H9 (cell line): Measurements from ENCODE around the gene GPR108. TPM values are rescaled to one million over a fixed set of nuclear protein-coding genes. Genes with fewer than 3 reads are reported as not detected.

Experiments
- DNase-seq: peaks from one replicate; pipeline ENCODE4 v3.0.0-alpha.2; 2017
- H2AFZ ChIP-seq: one replicate; pipeline ENCODE4 v1.6.1; 2013; ENCODE audit warnings: mild to moderate bottlenecking, low read length, control low read depth, moderate library complexity
- H2AK5ac ChIP-seq: 2 replicates; pipeline ENCODE4 v1.6.1; 2013; ENCODE audit warnings: low read length, control low read depth, mixed read lengths; ENCODE audit not compliant: insufficient read length
- H2BK120ac ChIP-seq: one replicate; pipeline ENCODE4 v1.6.1; 2013; ENCODE audit warnings: low read depth, mild to moderate bottlenecking, low read length, control low read depth, inconsistent platforms; ENCODE audit not compliant: poor library complexity, severe bottlenecking
- H2BK12ac ChIP-seq: 2 replicates; pipeline ENCODE4 v1.6.1; 2013; ENCODE audit warnings: low read length, control low read depth, mixed read lengths, low read depth; ENCODE audit not compliant: insufficient read length
- H2BK15ac ChIP-seq: 2 replicates; pipeline ENCODE4 v1.6.1; 2013; ENCODE audit warnings: low read depth, low read length, control low read depth
- H2BK20ac ChIP-seq: one replicate; pipeline ENCODE4 v1.6.1; 2013; ENCODE audit warnings: low read depth, mild to moderate bottlenecking, low read length, control low read depth, inconsistent platforms; ENCODE audit not compliant: poor library complexity, severe bottlenecking
- H2BK5ac ChIP-seq: 2 replicates; pipeline ENCODE4 v1.6.1; 2013; ENCODE audit warnings: low read length, control low read depth, mixed read lengths; ENCODE audit not compliant: insufficient read length
- H3K14ac ChIP-seq: 2 replicates; pipeline ENCODE4 v1.6.1; 2013; ENCODE audit warnings: low read length, control low read depth; ENCODE audit not compliant: insufficient read depth
- H3K18ac ChIP-seq: 2 replicates; pipeline ENCODE4 v1.6.1; 2013; ENCODE audit warnings: low read depth, mild to moderate bottlenecking, mixed read lengths, low read length, control low read depth; ENCODE audit not compliant: insufficient read length
- H3K23ac ChIP-seq: 2 replicates; pipeline ENCODE4 v1.6.1; 2013; ENCODE audit warnings: low read length, control low read depth, mixed read lengths, low read depth; ENCODE audit not compliant: insufficient read length
- H3K23me2 ChIP-seq: 2 replicates; pipeline ENCODE4 v1.6.1; 2013; ENCODE audit warnings: low read depth, mild to moderate bottlenecking, mixed read lengths, low read length, control low read depth; ENCODE audit not compliant: insufficient read length, poor library complexity, severe bottlenecking
- H3K27ac ChIP-seq: 2 replicates; pipeline ENCODE4 v1.5.1; 2013; ENCODE audit warnings: low read length, control low read depth, mixed read lengths, low read depth; ENCODE audit not compliant: insufficient read length
- H3K27me3 ChIP-seq: 2 replicates; pipeline ENCODE4 v1.6.1; 2013; ENCODE audit warnings: low read length, control low read depth, inconsistent platforms; ENCODE audit not compliant: insufficient read depth
- H3K4ac ChIP-seq: 2 replicates; pipeline ENCODE4 v1.6.1; 2013; ENCODE audit warnings: low read depth, mild to moderate bottlenecking, control low read depth, inconsistent platforms, low read length, moderate library complexity
- H3K4me1 ChIP-seq: 2 replicates; pipeline ENCODE4 v1.6.1; 2013; ENCODE audit warnings: low read length, control low read depth, inconsistent platforms; ENCODE audit not compliant: insufficient read depth
- H3K4me2 ChIP-seq: 2 replicates; pipeline ENCODE4 v1.6.1; 2013; ENCODE audit warnings: low read length, control low read depth, mixed read lengths; ENCODE audit not compliant: insufficient read length, insufficient read depth
- H3K56ac ChIP-seq: 2 replicates; pipeline ENCODE4 v1.6.1; 2013; ENCODE audit warnings: low read depth, mild to moderate bottlenecking, mixed read lengths, low read length, control low read depth; ENCODE audit not compliant: insufficient read length
- H3K79me1 ChIP-seq: 2 replicates; pipeline ENCODE4 v1.6.1; 2013; ENCODE audit warnings: low read depth, mild to moderate bottlenecking, moderate library complexity, low read length, control low read depth, inconsistent platforms; ENCODE audit not compliant: insufficient read depth, poor library complexity, severe bottlenecking
- H3K79me2 ChIP-seq: 2 replicates; pipeline ENCODE4 v1.6.1; 2013; ENCODE audit warnings: low read length, control low read depth, inconsistent platforms; ENCODE audit not compliant: insufficient read depth
- H3K9ac ChIP-seq: 2 replicates; pipeline ENCODE4 v1.6.1; 2013; ENCODE audit warnings: low read length, control low read depth, mixed read lengths; ENCODE audit not compliant: insufficient read length; ENCODE audit errors: extremely low read depth
- H3K9me3 ChIP-seq: one replicate; pipeline ENCODE4 v1.6.1; 2013; ENCODE audit warnings: low read depth, low read length, inconsistent platforms; ENCODE audit not compliant: control insufficient read depth
- H3T11ph ChIP-seq: one replicate; pipeline ENCODE4 v1.6.1; 2013; ENCODE audit warnings: mild to moderate bottlenecking, low read length, control low read depth, inconsistent platforms
- H4K20me1 ChIP-seq: one replicate; pipeline ENCODE4 v1.6.1; 2013; ENCODE audit not compliant: control insufficient read depth, insufficient read length, insufficient read depth
- H4K5ac ChIP-seq: 2 replicates; pipeline ENCODE4 v1.6.1; 2013; ENCODE audit warnings: low read depth, mild to moderate bottlenecking, mixed read lengths, low read length, control low read depth; ENCODE audit not compliant: insufficient read length
- H4K8ac ChIP-seq: replicated peaks from 2 replicates; pipeline ENCODE4 v1.6.1; 2013; ENCODE audit warnings: low read length, control low read depth, mixed read lengths, low read depth; ENCODE audit not compliant: insufficient read length
- H4K91ac ChIP-seq: 2 replicates; pipeline ENCODE4 v1.6.1; 2013; ENCODE audit warnings: low read depth, mild to moderate bottlenecking, moderate library complexity, mixed read lengths, low read length, control low read depth; ENCODE audit not compliant: insufficient read length
- H3K27ac Mint-ChIP-seq, 3 experiments: 2 replicates in 2 of 3; 3 replicates in 1 of 3; pipeline ENCODE4 v1.8.0; 2020 to 2021; ENCODE audit warnings: mixed read lengths in 3 of 3, mild to moderate bottlenecking in 1 of 3, moderate library complexity in 1 of 3
- H3K27me3 Mint-ChIP-seq: 2 replicates; pipeline ENCODE4 v1.8.0; 2021; ENCODE audit warnings: low read depth, mild to moderate bottlenecking, moderate library complexity, mixed read lengths
- H3K36me3 Mint-ChIP-seq, 3 experiments: 2 replicates in 2 of 3; 3 replicates in 1 of 3; pipeline ENCODE4 v1.8.0; 2020 to 2021; ENCODE audit warnings: low read depth in 3 of 3, mixed read lengths in 3 of 3; ENCODE audit not compliant: insufficient read depth in 1 of 3
- H3K4me1 Mint-ChIP-seq, 2 experiments: 2 replicates each; pipeline ENCODE4 v1.8.0; 2020; ENCODE audit warnings: mixed read lengths in 2 of 2
- H3K4me3 Mint-ChIP-seq, 2 experiments: 2 replicates in 1 of 2; 3 replicates in 1 of 2; pipeline ENCODE4 v1.8.0; 2020 to 2021; ENCODE audit warnings: mild to moderate bottlenecking in 2 of 2, mixed read lengths in 2 of 2, moderate library complexity in 1 of 2
- H3K9me3 Mint-ChIP-seq, 2 experiments: 2 replicates in 1 of 2; 3 replicates in 1 of 2; pipeline ENCODE4 v1.8.0; 2020; ENCODE audit warnings: mild to moderate bottlenecking in 2 of 2, mixed read lengths in 2 of 2, moderate library complexity in 1 of 2
- CTCF ChIP-seq: fragments of 200-600 bp; sonication (generic); conservative IDR thresholded peaks from 3 replicates; pipeline ENCODE4 v1.8.0; 2021; ENCODE audit warnings: antibody characterized with exemption, mild to moderate bottlenecking
- WGBS: extraction: QIAGEN DNeasy Blood & Tissue Kit; methylation state at CpG from one replicate; pipeline ENCODE4 v1.1.7; 2013; ENCODE audit warnings: missing lambda C conversion rate, low lambda C conversion rate, mixed read lengths; ENCODE audit not compliant: insufficient read length; ENCODE audit errors: extremely low coverage; 5-methylcytosine and 5-hydroxymethylcytosine counted together
- total RNA-seq: library from RNA; stranded (reverse); gene quantifications from 2 replicates; pipeline ENCODE4 v1.2.1, GENCODE V29; 2021

Gene GPR108
- total RNA-seq, 1 experiment from 2014 or later: 38.2 TPM

GRCh38 chr19:6734096-6734696, 3.2 kb downstream of the GPR108 start:
- no peaks in the 10 kb centered on the region for H3K27me3 ChIP-seq
- no peak overlapping the region for H2BK5ac ChIP-seq
- H2BK20ac ChIP-seq: no peak overlapping the region
- H3K79me1 ChIP-seq: no peaks in the 10 kb centered on the region
- H3K23me2 ChIP-seq: peaks cover 20% of the 10 kb centered on the region
- no peak overlapping the region for H3K4me2 ChIP-seq
- no peak overlapping the region for H2AK5ac ChIP-seq
- no peaks in the 10 kb centered on the region for H3K79me2 ChIP-seq
- peak overlapping the region in 1 of 3 experiments; percentile 66; a peak in 2 of 7 replicates for H3K27ac Mint-ChIP-seq
- no peak overlapping the region for H3K27ac ChIP-seq
- no peak for DNase-seq
- H3K4ac ChIP-seq: no peak overlapping the region
- no peak for TF ChIP-seq CTCF
- WGBS: no CpG with 5 or more reads among the region's 20 CpGs
- H3K23ac ChIP-seq: no peak overlapping the region
- H4K20me1 ChIP-seq: peaks cover 2% of the 10 kb centered on the region
- H4K91ac ChIP-seq: no peak overlapping the region
- H4K8ac ChIP-seq: no peak overlapping the region
- H3K18ac ChIP-seq: no peak overlapping the region
- H3K14ac ChIP-seq: no peak overlapping the region
- H2BK120ac ChIP-seq: no peak overlapping the region
- peaks cover 7% of the 10 kb centered on the region; the same call in 1 of the 2 replicates for H3K4me1 ChIP-seq
- H2BK12ac ChIP-seq: no peak overlapping the region
- H2BK15ac ChIP-seq: no peak overlapping the region
- H3T11ph ChIP-seq: no peak overlapping the region
- no peaks in the 10 kb centered on the region for H3K9me3 ChIP-seq
- H3K9ac ChIP-seq: no peak overlapping the region
- peaks cover 5 to 16% (median 12%) of the 10 kb centered on the region in 3 experiments for H3K36me3 Mint-ChIP-seq
- H3K4me1 Mint-ChIP-seq: peaks cover 27 to 42% of the 10 kb centered on the region in 2 experiments
- no peak overlapping the region for H2AFZ ChIP-seq
- H3K4me3 Mint-ChIP-seq: peak overlapping the region in 1 of 2 experiments; percentile 56; a peak in 1 of 5 replicates
- no peak overlapping the region for H3K56ac ChIP-seq
- H4K5ac ChIP-seq: no peak overlapping the region
- no peaks in the 10 kb centered on the region for H3K9me3 Mint-ChIP-seq
- no peaks in the 10 kb centered on the region for H3K27me3 Mint-ChIP-seq
